ENCODE results near the gene GATA2. TPM values are rescaled to one million over a fixed set of nuclear protein-coding genes. Genes with fewer than 3 reads are reported as not detected.

The GATA2 gene
- total and polyA plus RNA-seq, 2 of the 13 experiments (the other 11 are each of a cell fraction or from before 2014, with no cell fraction given), result 3.5 to 6.2 TPM

DNA sequence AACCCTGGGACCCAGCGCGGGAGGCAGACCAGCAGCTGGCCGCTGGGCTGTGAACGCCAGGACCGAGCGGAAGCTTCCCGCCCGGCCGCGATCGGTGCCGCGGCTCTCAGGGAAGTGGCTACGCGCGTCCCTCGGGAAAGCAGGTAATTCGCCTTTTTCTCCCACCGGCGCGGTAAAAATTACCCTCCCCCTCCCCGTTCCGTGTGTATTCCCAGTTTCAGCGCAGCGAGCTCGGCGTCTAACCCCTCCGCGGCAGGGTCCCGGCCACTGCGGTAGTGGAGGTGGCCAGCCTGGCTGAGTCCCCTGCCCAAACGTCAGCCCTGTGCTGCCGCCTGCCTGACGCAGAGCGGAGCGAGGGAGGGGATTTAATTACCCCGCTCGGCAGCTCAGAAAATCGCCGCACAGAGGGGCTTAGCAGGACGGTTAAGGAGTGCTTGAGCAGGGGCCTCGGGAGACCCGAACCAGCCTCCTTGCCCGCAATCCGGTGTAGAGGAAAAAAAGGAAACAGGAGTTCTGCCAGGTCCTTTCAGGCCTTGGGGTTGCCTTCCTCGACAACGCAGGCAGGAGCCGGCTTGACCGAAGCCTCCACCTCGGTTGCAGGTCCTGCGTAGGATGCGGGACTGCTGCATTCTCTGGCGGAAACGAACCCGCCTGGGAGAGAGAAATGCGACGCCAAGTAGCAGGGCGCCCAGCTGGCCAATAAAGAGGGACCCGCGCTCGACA lies 2.9 kb downstream of the GATA2 start (continued):
- TF ChIP-seq, protein P1, sequence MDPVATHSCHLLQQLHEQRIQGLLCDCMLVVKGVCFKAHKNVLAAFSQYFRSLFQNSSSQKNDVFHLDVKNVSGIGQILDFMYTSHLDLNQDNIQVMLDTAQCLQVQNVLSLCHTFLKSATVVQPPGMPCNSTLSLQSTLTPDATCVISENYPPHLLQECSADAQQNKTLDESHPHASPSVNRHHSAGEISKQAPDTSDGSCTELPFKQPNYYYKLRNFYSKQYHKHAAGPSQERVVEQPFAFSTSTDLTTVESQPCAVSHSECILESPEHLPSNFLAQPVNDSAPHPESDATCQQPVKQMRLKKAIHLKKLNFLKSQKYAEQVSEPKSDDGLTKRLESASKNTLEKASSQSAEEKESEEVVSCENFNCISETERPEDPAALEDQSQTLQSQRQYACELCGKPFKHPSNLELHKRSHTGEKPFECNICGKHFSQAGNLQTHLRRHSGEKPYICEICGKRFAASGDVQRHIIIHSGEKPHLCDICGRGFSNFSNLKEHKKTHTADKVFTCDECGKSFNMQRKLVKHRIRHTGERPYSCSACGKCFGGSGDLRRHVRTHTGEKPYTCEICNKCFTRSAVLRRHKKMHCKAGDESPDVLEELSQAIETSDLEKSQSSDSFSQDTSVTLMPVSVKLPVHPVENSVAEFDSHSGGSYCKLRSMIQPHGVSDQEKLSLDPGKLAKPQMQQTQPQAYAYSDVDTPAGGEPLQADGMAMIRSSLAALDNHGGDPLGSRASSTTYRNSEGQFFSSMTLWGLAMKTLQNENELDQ (CRISPR knock-in tag; IDR thresholded peaks at IDR 0.05; ENCODE audit: borderline replicate concordance), result no peak
- TF ChIP-seq, protein P2, sequence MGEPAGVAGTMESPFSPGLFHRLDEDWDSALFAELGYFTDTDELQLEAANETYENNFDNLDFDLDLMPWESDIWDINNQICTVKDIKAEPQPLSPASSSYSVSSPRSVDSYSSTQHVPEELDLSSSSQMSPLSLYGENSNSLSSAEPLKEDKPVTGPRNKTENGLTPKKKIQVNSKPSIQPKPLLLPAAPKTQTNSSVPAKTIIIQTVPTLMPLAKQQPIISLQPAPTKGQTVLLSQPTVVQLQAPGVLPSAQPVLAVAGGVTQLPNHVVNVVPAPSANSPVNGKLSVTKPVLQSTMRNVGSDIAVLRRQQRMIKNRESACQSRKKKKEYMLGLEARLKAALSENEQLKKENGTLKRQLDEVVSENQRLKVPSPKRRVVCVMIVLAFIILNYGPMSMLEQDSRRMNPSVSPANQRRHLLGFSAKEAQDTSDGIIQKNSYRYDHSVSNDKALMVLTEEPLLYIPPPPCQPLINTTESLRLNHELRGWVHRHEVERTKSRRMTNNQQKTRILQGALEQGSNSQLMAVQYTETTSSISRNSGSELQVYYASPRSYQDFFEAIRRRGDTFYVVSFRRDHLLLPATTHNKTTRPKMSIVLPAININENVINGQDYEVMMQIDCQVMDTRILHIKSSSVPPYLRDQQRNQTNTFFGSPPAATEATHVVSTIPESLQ (CRISPR knock-in tag; conservative IDR thresholded peaks at IDR 0.05), result no peak
- TF ChIP-seq GZF1 (CRISPR knock-in tag; IDR thresholded peaks at IDR 0.05) (no peak), ZNF777 (CRISPR knock-in tag; IDR thresholded peaks at IDR 0.05) (0 out of 2 replicates have a peak, but pooled peaks have one; percentile 32), ZBTB21 (CRISPR knock-in tag; IDR thresholded peaks at IDR 0.05) (no peak), HDAC1 (CRISPR knock-in tag; IDR thresholded peaks at IDR 0.05) (peak; percentile 55; the same call in 1 of the 2 replicates), ZC3H4 (CRISPR knock-in tag; IDR thresholded peaks at IDR 0.05; ENCODE audit: borderline replicate concordance) (no peak), SIN3A (IDR thresholded peaks at IDR 0.05; ENCODE audit: borderline replicate concordance, low read depth, low read length) (0 out of 2 replicates have a peak, but pooled peaks have one; percentile 35), ZNF232 (CRISPR knock-in tag; IDR thresholded peaks at IDR 0.05; ENCODE audit: borderline replicate concordance) (no peak), SMARCC2 (IDR thresholded peaks at IDR 0.05) (no peak), HOXA3 (CRISPR knock-in tag; IDR thresholded peaks at IDR 0.05) (peak; percentile 48; the same call in 1 of the 2 replicates), ZNF468 (CRISPR knock-in tag; IDR thresholded peaks at IDR 0.05) (0 out of 2 replicates have a peak, but pooled peaks have one; percentile 29), MLLT10 (CRISPR knock-in tag; IDR thresholded peaks at IDR 0.05) (no peak)
- TF ChIP-seq, protein P3, sequence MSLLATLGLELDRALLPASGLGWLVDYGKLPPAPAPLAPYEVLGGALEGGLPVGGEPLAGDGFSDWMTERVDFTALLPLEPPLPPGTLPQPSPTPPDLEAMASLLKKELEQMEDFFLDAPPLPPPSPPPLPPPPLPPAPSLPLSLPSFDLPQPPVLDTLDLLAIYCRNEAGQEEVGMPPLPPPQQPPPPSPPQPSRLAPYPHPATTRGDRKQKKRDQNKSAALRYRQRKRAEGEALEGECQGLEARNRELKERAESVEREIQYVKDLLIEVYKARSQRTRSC (CRISPR knock-in tag; IDR thresholded peaks at IDR 0.05; ENCODE audit: low read depth), result no peak
- TF ChIP-seq, protein P4, sequence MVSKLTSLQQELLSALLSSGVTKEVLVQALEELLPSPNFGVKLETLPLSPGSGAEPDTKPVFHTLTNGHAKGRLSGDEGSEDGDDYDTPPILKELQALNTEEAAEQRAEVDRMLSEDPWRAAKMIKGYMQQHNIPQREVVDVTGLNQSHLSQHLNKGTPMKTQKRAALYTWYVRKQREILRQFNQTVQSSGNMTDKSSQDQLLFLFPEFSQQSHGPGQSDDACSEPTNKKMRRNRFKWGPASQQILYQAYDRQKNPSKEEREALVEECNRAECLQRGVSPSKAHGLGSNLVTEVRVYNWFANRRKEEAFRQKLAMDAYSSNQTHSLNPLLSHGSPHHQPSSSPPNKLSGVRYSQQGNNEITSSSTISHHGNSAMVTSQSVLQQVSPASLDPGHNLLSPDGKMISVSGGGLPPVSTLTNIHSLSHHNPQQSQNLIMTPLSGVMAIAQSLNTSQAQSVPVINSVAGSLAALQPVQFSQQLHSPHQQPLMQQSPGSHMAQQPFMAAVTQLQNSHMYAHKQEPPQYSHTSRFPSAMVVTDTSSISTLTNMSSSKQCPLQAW (CRISPR knock-in tag; IDR thresholded peaks at IDR 0.05), result peak; percentile 67; the same call in 1 of the 2 replicates
- TF ChIP-seq, protein P5, sequence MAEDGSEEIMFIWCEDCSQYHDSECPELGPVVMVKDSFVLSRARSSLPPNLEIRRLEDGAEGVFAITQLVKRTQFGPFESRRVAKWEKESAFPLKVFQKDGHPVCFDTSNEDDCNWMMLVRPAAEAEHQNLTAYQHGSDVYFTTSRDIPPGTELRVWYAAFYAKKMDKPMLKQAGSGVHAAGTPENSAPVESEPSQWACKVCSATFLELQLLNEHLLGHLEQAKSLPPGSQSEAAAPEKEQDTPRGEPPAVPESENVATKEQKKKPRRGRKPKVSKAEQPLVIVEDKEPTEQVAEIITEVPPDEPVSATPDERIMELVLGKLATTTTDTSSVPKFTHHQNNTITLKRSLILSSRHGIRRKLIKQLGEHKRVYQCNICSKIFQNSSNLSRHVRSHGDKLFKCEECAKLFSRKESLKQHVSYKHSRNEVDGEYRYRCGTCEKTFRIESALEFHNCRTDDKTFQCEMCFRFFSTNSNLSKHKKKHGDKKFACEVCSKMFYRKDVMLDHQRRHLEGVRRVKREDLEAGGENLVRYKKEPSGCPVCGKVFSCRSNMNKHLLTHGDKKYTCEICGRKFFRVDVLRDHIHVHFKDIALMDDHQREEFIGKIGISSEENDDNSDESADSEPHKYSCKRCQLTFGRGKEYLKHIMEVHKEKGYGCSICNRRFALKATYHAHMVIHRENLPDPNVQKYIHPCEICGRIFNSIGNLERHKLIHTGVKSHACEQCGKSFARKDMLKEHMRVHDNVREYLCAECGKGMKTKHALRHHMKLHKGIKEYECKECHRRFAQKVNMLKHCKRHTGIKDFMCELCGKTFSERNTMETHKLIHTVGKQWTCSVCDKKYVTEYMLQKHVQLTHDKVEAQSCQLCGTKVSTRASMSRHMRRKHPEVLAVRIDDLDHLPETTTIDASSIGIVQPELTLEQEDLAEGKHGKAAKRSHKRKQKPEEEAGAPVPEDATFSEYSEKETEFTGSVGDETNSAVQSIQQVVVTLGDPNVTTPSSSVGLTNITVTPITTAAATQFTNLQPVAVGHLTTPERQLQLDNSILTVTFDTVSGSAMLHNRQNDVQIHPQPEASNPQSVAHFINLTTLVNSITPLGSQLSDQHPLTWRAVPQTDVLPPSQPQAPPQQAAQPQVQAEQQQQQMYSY (CRISPR knock-in tag; IDR thresholded peaks at IDR 0.05), result 0 out of 2 replicates have a peak, but pooled peaks have one; percentile 39
- TF ChIP-seq, protein P6, sequence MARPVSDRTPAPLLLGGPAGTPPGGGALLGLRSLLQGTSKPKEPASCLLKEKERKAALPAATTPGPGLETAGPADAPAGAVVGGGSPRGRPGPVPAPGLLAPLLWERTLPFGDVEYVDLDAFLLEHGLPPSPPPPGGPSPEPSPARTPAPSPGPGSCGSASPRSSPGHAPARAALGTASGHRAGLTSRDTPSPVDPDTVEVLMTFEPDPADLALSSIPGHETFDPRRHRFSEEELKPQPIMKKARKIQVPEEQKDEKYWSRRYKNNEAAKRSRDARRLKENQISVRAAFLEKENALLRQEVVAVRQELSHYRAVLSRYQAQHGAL (CRISPR knock-in tag; IDR thresholded peaks at IDR 0.05; ENCODE audit: not compliant biosample characterization), result peak; percentile 35
